ENCODE data around the gene R3HDM4.
"Not testable (repeated sequence)": the region's sequence is repeated elsewhere in the genome, so short reads cannot be mapped to it uniquely, and the experiment has no call there.

Gene R3HDM4

GRCh38 chr19:913080-913748, at the start of gene R3HDM4:
R3HDM4 (minus strand) TSS chr19:913219; CDS start chr19:913157, 62 bp downstream.
- DNase-seq (ENCODE audit: low spot score) = peak; percentile 84

GRCh38 chr19:961866-962620, 49.0 kb upstream of the R3HDM4 start:
- no peak for DNase-seq (ENCODE audit: low spot score)

GRCh38 chr19:960601-960938, 47.6 kb upstream of the R3HDM4 start:
- no peak for DNase-seq (ENCODE audit: low spot score)

GRCh38 chr19:960020-960419, 47.0 kb upstream of the R3HDM4 start:
- no peak for DNase-seq (ENCODE audit: low spot score)

- DNase-seq (ENCODE audit: low spot score) = no peak
Observed at GRCh38 chr19:958967-959855, 46.2 kb upstream of the R3HDM4 start.

- DNase-seq (ENCODE audit: low spot score) = not testable (repeated sequence)
Observed at GRCh38 chr19:957578-957977, 44.6 kb upstream of the R3HDM4 start.

- no peak for DNase-seq (ENCODE audit: low spot score)
Observed at GRCh38 chr19:956766-957440, 43.9 kb upstream of the R3HDM4 start.

- no peak for DNase-seq (ENCODE audit: low spot score)
Observed at GRCh38 chr19:955803-956765, 43.1 kb upstream of the R3HDM4 start.

- DNase-seq (ENCODE audit: low spot score) = no peak
Observed at GRCh38 chr19:954672-955494, 41.9 kb upstream of the R3HDM4 start.

GRCh38 chr19:954272-954671, 41.3 kb upstream of the R3HDM4 start:
- no peak for DNase-seq (ENCODE audit: low spot score)

- no peak for DNase-seq (ENCODE audit: low spot score)
Observed at GRCh38 chr19:953445-954271, 40.6 kb upstream of the R3HDM4 start.

GRCh38 chr19:952680-953444, 39.8 kb upstream of the R3HDM4 start:
- no peak for DNase-seq (ENCODE audit: low spot score)

GRCh38 chr19:952049-952679, 39.1 kb upstream of the R3HDM4 start:
- DNase-seq (ENCODE audit: low spot score) = no peak

GRCh38 chr19:950352-951066, 37.5 kb upstream of the R3HDM4 start:
- DNase-seq (ENCODE audit: low spot score) = no peak

GRCh38 chr19:948842-949496, 36.0 kb upstream of the R3HDM4 start:
- DNase-seq (ENCODE audit: low spot score) = no peak

- no peak for DNase-seq (ENCODE audit: low spot score)
Observed at GRCh38 chr19:947707-948539, 34.9 kb upstream of the R3HDM4 start.

Data from CD4-positive, alpha-beta T cell treated with Interleukin-15 for 4 hours (primary cell).